Amniotic epithelial cell (primary cell): ENCODE results near the gene RBBP4.
A peak's percentile ranks its signal among the peaks of the same experiment; 100 is the strongest.
"Not testable (repeated sequence)": the region's sequence is repeated elsewhere in the genome, so short reads cannot be mapped to it uniquely, and the experiment has no call there.

Experiments used
- DNase-seq: peaks from one replicate; pipeline ENCODE4 v3.0.0-alpha.2; 2010; ENCODE audit warnings: low read depth

Gene RBBP4

DNA sequence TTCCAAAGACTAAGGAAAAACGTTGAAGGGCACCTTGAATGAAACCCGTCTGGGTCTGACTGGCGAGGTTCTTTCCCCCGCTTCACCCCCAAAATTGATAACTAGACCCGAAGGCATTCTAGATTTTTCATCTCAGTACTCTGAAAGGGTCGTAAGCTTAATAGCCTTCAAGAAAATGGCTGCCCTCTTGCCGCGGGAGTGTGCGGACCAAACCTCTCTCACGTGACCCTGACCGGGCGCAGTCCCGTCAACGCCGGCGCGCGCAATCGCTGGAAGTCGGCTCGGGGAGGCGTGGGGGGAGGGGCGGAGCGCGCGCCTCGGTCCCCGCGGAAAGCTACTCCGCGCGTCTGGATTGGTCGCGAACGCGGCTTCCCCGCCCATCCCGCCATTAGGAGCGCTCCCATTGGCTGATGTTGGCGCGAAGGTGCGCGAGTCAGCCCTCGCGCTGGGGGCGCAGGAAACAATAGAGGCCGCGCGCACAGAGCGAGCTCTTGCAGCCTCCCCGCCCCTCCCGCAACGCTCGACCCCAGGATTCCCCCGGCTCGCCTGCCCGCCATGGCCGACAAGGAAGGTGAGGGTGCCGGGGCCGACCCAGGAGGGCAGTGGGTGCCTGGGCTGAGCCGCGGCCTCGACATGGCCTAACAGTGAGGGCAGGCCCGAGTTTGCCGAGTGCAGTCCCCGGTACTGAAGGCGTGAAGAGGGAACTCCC lies at the start of gene RBBP4:
Gene RBBP4, plus strand, starts transcription at position 457 of the 709 bp plus-strand sequence. Its CDS starts 99 bp downstream, at position 556.
- peak; percentile 94 for DNase-seq

- no peak for DNase-seq
Observed at GRCh38 chr1:32605711-32606424, 45.1 kb upstream of the RBBP4 start.

GRCh38 chr1:32606565-32607371 lies 44.2 kb upstream of the RBBP4 start:
- no peak for DNase-seq

GRCh38 chr1:32609180-32609579 lies 41.8 kb upstream of the RBBP4 start:
- DNase-seq = no peak

DNA sequence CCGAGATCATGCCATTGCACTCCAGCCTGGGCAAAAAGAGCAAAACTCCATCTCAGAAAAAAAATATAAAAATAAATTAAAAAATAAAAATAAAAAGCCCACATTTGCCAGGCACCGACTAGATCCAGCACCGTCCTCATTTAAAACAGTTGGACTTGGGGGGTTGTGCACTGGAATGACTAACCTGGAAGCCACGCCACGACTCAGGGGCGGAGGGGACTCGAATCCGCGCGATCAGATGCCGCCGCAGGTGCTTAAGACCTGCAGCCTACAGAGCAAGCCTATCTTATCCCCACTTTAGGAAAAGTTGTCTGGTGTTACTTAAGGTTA lies 39.2 kb upstream of the RBBP4 start:
- DNase-seq = no peak

DNA sequence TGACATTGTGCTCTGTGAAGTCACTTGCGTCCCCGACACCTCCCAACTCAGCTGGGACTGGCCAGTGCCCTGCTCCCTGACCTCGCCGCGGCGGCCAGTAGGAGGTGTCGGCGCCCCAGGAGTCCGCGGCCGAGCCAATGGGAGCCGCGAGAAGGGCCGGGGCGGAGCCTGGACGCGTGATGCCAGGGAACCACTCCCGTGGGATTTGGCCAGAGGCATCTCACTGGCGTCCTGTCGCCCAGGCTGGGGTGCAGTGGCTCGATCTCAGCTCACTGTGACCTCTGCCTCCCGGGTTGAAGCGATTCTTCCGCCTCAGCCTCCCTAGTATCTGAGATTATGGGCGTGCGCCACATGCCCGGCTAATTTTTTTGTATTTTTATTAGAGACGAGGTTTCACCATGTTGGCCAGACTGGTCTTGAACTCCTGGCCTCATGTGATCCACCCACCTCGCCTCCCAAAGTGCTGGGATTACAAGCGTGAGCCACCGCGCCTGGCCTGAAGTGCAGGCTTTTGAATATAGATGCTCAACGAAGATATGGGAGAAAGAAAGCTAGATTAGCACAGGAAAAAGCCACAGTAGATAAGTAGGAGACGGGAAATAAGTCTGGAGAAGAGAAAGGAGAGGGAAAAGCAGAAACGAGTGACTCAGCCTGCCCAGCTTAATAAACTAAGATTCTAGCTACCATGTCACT lies 38.7 kb upstream of the RBBP4 start:
- peak; percentile 73 for DNase-seq

- DNase-seq = no peak
Observed at GRCh38 chr1:32613472-32613871, 37.5 kb upstream of the RBBP4 start.

DNA sequence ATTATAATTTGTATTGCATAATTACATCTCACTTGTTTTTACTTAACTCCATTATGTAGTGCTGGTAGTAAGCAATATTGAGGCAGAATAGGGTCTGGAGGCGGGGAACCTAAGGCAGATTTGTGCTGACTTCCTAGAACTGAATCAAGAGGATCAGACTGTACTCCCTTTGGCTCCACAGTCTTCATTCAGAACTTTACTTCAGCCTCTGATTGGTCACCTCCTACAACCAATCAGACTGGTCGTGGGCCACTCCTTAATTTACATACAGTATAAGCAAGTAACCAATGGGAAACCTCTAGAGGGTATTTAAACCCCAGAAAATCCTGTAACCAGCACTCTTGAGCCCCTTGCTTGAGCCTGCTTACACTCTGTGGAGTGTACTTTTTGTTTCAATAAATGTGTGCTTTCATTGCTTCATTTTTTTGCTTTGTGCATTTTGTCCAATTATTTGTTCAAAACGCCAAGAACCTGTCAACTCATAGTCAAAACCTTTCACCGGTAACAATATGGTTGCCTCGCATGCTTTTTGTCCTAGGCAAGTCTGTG lies 32.3 kb upstream of the RBBP4 start:
- no peak for DNase-seq

DNA sequence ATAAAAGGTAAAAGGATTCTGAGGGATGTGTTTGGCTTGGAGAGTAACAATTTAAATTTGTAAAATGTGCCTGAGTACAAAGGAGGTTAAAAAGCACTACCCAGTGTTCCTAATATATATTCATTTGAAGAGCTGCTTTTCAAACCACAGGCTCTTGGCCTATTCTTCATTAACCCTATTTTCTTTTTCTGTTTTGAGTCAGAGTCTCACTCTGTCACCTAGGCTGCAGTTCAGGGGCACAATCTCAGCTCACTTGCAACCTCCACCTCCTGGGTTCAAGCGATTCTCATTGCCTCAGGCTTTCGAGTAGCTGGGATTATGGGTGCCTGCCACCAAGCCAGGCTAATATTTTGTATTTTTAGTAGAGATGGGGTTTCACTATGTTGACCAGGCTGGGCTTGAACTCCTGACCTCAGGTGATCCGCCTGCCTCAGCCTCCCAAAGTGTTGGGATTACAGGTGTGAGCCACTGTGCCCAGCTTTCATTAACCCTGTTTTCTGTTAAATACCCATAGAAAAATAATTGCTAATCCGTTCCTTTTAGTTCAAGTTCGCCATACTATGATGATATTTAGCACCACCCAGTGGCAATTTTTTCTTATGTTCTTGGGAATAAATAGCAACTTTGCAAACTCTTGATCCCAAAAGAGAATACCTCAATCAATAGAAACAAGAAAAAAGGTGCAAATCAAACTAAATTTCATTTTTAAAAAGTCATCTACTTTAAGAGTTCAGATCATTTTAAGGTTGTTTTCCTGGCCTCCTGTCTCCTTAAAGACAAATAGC lies 31.1 kb upstream of the RBBP4 start:
- peak; percentile 33 for DNase-seq

GRCh38 chr1:32622205-32622604 lies 28.8 kb upstream of the RBBP4 start:
- no peak for DNase-seq

GRCh38 chr1:32622806-32623681 lies 28.0 kb upstream of the RBBP4 start:
- DNase-seq = peak; percentile 72

DNA sequence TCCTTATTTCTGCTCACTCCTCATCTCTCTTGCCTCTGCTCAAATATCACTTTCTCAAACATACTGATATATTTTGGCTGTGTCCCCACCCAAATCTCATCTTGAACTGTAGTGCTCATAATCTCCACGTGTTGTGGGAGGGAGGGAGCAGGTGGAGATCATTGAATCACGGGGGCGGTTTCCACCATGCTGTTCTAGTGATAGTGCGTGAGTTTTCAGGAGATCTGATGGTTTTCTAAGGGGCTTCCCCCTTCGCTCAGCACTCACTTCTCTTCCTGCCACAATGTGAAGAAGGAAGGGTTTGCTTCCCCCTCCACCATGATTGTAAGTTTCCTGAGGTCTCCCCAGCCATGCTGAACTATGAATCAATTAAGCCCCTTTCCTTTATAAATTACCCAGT lies 27.2 kb upstream of the RBBP4 start:
- no peak for DNase-seq

GRCh38 chr1:32626176-32626575 lies 24.8 kb upstream of the RBBP4 start:
- DNase-seq = no peak

DNA sequence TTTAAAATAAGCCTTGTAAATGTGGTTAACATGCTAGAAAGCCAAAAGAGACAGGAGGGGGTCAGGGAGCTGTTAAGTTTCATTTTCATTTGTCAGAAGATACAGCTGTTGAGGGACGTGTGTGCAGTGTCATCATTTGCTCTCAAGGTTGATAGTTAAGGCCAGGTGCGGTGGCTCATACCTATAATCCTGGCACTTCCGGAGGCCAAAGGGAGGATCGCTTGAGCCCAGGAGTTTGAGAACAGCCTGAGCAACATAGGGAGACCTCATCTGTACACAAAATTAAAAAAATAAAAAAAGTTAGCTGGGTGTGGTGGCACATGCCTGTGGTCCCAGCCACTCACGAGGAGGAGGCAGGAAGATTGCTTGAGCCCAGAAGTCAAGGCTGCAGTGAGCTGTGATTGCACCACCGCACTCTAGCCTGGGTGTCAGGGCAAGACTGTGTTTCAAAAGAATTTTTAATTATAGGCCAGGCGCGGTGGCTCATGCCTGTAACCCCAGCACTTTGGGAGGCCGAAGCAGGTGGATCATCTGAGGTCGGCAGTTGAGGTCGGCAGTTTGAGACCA lies 23.3 kb upstream of the RBBP4 start:
- DNase-seq = peak; percentile 20

GRCh38 chr1:32630173-32630572 lies 20.8 kb upstream of the RBBP4 start:
- not testable (repeated sequence) for DNase-seq

GRCh38 chr1:32632829-32633228 lies 18.2 kb upstream of the RBBP4 start:
- no peak for DNase-seq

DNA sequence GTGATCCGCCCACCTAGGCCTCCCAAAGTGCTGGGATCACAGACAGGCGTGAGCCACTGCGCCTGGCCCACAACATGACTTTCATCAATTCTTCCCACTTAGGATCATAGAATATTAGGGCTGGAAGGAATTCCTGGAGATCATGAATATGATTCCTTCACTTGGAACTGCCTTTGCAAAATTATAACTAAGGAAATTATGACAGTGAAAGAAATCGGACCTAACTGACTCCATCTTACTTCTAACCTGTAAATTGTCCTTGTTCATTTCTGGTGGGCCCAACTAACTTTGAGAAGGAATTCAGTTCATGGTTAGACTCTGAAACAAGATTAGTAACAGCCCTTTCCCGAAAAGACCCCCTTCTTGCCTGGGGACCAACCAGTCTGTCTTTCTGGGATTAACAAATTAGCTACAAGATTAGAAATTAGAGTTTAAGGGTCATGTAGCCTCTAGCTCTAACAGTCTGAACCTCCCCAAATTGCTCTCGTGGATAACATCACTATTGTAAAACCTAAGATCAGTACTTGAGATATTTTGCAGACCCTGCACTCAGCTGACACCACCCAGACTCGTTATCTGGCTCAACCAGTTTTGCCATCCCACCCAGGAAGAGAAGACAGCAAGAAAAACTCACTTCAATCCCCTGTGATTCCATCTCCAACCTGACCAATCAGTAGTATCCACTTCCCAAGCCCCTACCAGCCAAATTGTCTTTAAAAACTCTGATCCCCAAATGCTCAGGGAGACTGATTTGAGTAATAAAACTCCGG lies 15.3 kb upstream of the RBBP4 start:
- no peak for DNase-seq

DNA sequence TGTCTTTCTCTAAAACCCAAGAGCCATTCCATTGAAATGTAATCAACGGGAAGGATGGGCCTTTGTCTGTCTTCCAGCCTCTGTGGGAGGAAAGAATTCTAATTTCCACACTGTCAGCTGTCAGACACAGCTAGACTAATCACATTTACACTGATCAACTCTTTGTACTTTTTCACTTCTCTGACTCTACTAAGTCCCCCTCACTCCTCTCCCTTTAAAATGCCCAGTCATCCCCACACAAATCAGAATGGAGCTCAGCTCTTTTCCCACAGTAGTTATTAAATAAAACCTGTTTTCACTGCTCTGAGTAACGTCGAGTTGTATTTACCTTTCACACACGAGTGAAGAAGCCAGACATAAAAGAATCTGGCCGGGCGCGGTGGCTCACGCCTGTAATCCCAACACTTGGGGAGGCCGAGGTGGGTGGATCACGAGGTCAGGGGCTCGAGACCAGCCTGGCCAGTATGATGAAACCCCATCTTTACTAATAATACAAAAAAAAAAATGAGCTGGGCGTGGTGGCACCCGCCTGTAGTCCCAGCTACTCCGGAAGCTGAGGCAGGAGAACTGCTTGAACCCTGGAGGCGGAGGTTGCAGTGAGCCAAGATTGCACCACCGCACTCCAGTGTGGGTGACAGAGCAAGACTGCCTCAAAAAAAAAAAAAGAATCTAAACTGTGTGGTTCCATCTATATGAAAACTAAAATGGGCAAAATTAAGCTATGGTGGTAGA lies 13.9 kb upstream of the RBBP4 start:
- DNase-seq = no peak
